Lower leg skin (tissue), 3 donors: ENCODE measurements around the gene HDLBP.

Experiments used
- POLR2A ChIP-seq, 2 donors: fragments of 450-650 bp; IDR thresholded peaks; one replicate each; pipeline ENCODE4 v1.6.1; 2016 to 2017; ENCODE audit warnings: antibody characterized with exemption in 2 of 2, mild to moderate bottlenecking in 1 of 2, moderate library complexity in 1 of 2
- TF ChIP-seq, protein P1 (sequence below), 3 donors: fragments of 450-650 bp; IDR thresholded peaks; one replicate each; pipeline ENCODE4 v1.5.1; 2016; ENCODE audit warnings: antibody characterized with exemption in 3 of 3, mild to moderate bottlenecking in 3 of 3, moderate library complexity in 2 of 3

GRCh38 chr2:241234066-241234790, 81.2 kb downstream of the HDLBP start:
- TF ChIP-seq, protein P1, sequence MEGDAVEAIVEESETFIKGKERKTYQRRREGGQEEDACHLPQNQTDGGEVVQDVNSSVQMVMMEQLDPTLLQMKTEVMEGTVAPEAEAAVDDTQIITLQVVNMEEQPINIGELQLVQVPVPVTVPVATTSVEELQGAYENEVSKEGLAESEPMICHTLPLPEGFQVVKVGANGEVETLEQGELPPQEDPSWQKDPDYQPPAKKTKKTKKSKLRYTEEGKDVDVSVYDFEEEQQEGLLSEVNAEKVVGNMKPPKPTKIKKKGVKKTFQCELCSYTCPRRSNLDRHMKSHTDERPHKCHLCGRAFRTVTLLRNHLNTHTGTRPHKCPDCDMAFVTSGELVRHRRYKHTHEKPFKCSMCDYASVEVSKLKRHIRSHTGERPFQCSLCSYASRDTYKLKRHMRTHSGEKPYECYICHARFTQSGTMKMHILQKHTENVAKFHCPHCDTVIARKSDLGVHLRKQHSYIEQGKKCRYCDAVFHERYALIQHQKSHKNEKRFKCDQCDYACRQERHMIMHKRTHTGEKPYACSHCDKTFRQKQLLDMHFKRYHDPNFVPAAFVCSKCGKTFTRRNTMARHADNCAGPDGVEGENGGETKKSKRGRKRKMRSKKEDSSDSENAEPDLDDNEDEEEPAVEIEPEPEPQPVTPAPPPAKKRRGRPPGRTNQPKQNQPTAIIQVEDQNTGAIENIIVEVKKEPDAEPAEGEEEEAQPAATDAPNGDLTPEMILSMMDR (IDR thresholded peaks at IDR 0.05) = no peak
- TF ChIP-seq POLR2A (IDR thresholded peaks at IDR 0.05) = no peak
